AG08396 (cell line): ENCODE results near the gene PTK7.

Source experiments
- DNase-seq: peaks from one replicate; pipeline ENCODE4 v3.0.0; 2012; ENCODE audit warnings: low spot score, mixed read lengths

Gene PTK7

DNA sequence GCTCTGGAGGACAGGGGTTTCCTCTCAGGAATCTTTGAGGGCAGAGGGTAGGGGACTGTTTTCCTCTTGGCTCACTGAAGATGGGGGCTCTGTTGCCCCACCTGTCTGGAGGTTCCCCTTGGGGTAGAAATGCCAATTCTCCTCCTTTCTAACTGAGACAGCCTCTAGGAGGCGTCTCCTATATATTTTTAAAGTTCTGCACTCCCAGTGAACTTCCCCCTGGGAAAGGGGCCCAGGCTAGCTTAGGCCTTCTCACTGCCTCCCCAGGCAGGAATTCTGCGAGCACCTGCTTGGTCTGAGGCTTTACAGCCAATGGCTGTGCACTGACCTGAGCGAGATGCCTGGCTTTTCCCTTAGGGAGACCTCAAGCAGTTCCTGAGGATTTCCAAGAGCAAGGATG lies 70.1 kb downstream of the PTK7 start:
- DNase-seq, result no peak

GRCh38 chr6:43146709-43147688 lies 70.9 kb downstream of the PTK7 start:
- DNase-seq, result no peak

- no peak for DNase-seq
Observed at GRCh38 chr6:43147691-43148477, 71.8 kb downstream of the PTK7 start.

GRCh38 chr6:43149265-43149664 lies 73.2 kb downstream of the PTK7 start:
- peak; percentile 49 for DNase-seq

GRCh38 chr6:43150051-43150751 lies 74.1 kb downstream of the PTK7 start:
- DNase-seq, result no peak

DNA sequence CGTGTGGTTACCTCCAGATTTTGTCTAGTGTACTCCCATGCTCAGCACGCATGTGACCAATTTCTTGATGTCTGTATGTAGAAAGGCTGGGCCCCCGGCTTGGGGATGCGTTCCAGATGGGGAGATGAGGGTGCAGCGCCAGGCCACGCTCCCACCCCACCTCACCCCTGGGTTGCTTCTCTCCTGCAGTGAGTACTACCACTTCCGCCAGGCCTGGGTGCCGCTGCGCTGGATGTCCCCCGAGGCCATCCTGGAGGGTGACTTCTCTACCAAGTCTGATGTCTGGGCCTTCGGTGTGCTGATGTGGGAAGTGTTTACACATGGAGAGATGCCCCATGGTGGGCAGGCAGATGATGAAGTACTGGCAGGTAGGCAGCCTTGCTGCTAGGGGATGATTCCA lies 83.5 kb downstream of the PTK7 start:
- no peak for DNase-seq

- DNase-seq, result no peak
Observed at GRCh38 chr6:43163899-43164298, 87.8 kb downstream of the PTK7 start.

DNA sequence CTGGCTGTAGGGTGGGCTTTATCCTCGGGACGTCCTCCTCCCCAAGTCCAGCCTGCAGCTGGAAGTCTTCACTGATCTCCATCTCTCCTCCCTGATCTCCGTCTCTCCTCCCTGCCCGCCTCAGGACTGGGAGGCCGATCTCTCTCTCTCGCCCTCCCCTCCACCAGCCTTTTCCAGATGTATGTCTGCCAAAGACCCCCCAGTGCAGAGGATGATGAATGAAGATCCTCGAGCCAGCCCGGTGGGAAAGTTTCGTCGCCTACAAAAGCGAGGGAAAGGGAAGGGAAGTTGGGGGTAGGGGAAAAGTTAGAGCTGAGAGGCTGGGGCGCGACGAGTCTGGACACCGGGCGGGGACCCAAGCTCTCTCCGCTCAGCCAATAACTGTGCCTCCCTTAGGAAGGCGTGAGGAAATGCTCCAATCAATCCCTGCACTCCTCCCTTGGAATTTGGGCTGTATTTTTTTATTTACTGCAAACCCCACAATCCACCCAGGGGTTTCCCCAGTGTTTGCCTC lies 94.4 kb downstream of the PTK7 start:
- peak; percentile 85 for DNase-seq

DNA sequence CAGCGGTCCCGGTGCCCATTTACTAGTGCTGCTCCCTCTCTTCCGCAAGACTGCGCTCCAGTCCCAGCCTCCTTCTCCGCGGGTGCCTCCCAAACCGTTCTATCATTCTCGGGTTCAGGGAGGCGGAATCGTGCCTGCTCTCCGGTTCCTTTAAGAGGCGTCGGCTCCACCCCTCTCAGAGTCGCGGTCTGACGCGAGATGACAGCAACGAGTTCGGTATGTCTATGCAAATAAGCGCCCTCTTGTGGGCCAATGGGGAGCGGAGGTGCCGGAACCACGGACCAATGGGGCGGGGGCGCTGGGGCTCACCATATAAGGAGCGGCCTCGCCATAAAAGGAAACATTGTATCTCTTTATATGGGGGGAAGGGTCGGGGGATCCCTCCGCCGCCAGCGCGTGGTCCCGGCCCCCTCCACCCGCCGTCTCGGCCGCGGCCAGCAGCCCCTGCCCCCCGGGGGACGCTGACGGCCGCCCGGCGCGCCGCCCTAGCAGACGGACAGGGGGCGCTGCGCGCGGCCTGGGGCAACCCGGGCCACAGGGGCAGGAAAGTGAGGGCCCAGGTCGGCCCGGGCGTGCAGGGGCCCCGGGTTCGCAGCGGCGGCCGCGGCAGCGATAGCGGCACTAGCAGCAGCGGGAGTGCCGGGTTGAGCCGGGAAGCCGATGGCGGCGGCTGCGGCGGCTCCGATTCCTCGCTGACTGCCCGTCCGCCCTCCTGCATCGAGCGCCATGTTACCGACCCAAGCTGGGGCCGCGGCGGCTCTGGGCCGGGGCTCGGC lies 95.0 kb downstream of the PTK7 start, which contains the start of gene SRF:
Gene SRF, plus strand, starts transcription at position 339 of the 776 bp plus-strand sequence. Its CDS starts 388 bp downstream, at position 727.
- peak; percentile 94 for DNase-seq

GRCh38 chr6:43171707-43172103 lies 95.6 kb downstream of the PTK7 start:
- DNase-seq, result no peak

- DNase-seq, result peak; percentile 31
Observed at GRCh38 chr6:43172104-43173007, 96.2 kb downstream of the PTK7 start.

DNA sequence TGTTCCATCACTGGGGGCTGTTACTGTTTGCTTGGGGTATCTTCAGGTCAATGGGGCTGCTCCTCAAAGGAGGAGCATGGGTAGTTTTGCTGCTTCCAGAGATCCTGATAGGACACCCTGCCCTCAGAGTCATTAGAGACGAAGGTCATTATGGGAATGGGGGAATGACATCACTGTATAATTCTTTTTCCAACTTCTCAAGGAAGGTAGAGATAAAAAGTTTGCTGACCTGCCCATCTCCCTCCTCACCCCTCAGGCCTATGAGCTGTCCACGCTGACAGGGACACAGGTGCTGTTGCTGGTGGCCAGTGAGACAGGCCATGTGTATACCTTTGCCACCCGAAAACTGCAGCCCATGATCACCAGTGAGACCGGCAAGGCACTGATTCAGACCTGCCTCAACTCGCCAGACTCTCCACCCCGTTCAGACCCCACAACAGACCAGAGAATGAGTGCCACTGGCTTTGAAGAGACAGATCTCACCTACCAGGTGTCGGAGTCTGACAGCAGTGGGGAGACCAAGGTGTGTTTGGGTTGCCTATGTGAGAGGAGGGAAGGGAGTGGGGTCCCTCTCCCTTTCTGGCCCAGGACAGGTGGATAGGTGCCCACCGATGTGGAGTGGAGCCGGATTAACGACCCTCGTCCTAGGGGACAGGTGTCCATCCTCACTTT lies 97.6 kb downstream of the PTK7 start:
- DNase-seq, result no peak

DNA sequence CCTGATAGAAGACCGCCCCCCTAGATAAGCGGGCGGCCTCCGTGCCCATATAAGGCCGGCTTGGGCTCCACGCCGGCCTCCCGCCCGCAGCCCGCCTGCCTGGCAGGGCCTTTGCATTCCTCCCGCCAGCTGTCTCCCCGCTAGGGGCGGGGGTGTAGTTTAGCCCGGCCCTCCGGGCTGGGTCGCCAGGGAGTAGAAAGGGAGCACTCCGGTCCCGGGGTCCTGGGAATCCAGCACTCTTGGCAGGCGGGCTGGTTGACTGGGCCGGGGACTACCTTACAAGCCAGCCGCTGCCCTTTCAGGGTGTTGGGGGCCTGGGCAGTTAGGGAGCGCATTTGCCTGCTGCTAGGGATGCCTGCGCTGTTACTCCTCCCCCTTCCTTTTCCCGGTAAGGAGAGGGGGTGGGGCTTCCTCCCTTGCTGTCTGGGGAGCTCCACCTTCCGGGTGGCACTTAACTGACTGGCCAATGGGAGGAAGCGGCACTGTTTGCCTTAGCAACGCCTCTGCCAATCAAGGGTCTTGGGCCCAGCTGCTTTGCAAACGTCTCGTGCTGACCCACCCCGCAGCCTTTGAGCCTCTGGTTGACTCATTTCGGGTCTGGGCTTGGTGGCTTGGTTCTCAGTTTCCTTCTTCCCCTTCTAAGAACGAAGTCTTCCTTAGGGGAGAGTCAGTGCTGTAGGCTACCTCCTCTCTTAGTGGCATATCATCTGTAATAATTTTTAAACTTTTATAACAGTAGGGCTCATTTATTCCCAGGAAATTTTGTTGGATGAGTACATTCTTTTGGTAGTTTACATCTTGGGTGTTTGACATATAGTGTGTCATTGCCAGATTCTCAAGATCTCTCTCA lies 98.4 kb downstream of the PTK7 start:
- peak; percentile 99 for DNase-seq

DNA sequence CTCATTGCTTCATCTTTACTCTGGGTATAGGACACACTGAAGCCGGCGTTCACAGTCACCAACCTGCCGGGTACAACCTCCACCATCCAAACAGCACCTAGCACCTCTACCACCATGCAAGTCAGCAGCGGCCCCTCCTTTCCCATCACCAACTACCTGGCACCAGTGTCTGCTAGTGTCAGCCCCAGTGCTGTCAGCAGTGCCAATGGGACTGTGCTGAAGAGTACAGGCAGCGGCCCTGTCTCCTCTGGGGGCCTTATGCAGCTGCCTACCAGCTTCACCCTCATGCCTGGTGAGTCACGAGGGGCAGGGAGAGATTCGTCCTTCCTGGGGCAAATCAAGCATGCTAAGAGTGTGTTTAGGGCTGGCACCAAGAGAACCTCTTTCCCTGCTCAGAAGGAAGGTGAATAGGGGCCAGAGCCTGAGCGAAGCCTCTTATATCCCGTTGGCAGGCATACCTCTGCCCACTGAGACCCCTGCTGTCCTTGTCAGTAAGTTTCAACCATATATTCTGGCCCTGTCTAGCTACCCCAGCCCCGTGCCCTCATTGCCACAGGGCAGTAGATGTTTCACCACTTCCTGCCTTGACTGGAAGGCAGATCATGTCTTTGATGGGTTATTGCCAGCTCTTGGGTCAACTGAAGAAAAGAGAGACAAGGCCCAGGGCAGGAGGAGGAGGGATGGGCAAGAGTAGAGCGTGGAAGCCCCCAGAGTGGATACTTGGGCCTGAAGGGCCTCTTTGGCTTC lies 99.7 kb downstream of the PTK7 start:
- no peak for DNase-seq

- no peak for DNase-seq
Observed at GRCh38 chr6:43176423-43176786, 100.3 kb downstream of the PTK7 start.

GRCh38 chr6:43178150-43178549 lies 102.0 kb downstream of the PTK7 start:
- DNase-seq, result no peak

GRCh38 chr6:43178951-43179830 lies 103.1 kb downstream of the PTK7 start:
- DNase-seq, result no peak
